PFSK-1 (cell line): Measurements from ENCODE around the gene APBA2.

Experiments used
- FOXP2 ChIP-seq: optimal IDR thresholded peaks from 2 replicates; pipeline ENCODE3; 2011; ENCODE audit warnings: borderline replicate concordance, control low read depth, inconsistent platforms; ENCODE audit not compliant: insufficient read depth; ENCODE audit errors: extremely low read length, extremely low read depth
- REST ChIP-seq, 2 experiments: IDR thresholded peaks; 2 replicates each; pipeline versions ENCODE4 v1.6.1 to v1.8.0; 2011 to 2012; ENCODE audit warnings: low read depth in 2 of 2, low read length in 2 of 2, control low read depth in 1 of 2, inconsistent platforms in 1 of 2, mild to moderate bottlenecking in 1 of 2, moderate library complexity in 1 of 2; ENCODE audit not compliant: insufficient read depth in 1 of 2
- SIN3A ChIP-seq: IDR thresholded peaks from 2 replicates; pipeline ENCODE4 v1.6.1; 2012; ENCODE audit warnings: mild to moderate bottlenecking, low read length, moderate library complexity, borderline replicate concordance; ENCODE audit not compliant: insufficient read depth
- TAF1 ChIP-seq: IDR thresholded peaks from 2 replicates; pipeline ENCODE4 v1.6.1; 2012; ENCODE audit warnings: low read length, control low read depth, borderline replicate concordance; ENCODE audit not compliant: insufficient read depth

GRCh38 chr15:29097971-29098370 lies 212.2 kb downstream of the APBA2 start:
- TF ChIP-seq TAF1 (no peak), FOXP2 (no peak), SIN3A (no peak), REST (IDR thresholded peaks at IDR 0.05; ENCODE audit: insufficient read depth in 1 of 2, low read depth in 2 of 2, low read length in 2 of 2) (no peak)
